ENCODE measurements around the gene PKIG.
A peak's percentile ranks its signal among the peaks of the same experiment; 100 is the strongest.

PKIG gene

DNA sequence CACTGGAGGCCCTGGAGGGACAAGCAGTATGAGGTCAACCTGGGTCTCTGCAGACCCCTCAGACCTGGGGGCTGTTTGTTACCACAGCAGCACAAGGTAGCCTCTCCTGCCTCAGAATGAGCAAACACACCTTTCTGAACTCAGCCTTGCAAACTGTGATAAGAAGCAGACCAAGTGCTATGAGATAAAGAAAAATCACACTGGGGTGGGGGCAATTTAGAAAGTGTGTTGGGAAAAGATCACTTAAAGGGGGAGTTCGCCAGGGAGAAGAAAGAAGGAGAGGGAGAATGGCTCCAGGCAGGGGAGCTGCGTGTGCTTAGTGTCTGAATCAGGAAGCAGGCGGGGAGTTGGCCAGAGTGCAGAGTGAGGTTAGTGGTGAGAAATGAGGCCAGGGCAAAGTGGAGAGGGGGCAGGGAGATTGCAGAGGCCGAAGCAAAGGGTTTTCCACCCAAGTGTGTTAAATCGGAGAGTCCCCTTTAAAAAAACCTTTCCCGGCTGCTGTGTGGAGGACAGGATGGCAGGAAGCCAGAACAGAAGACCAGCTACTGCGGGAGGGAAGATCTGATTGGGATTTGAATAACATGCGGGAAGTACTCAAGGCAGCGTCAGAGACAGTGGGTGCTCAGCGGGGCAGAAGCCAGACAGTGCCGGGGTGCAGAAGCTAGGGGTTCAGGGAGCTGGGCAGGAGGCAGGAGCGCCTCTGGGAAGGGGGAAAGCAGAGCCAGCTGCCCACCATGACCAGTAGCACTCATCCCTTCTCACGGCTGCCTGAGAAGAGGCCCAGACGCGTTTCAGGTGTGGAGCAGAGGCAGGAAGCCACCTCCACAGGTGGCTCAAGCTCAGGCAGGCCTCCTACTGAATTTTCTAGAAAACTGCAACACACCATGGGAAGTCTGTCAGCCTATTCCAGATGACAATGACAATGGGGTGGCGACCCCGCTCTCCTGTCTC, 60.1 kb downstream of the PKIG start:
- peak overlapping the region in 1 of 2 experiments; percentile 13; a peak in 1 of 4 replicates for H3K4me3 ChIP-seq (ENCODE audit: low read depth in 1 of 2, low read length in 2 of 2)
- H3K4me1 ChIP-seq (ENCODE audit: insufficient read depth, low read length): peaks cover 76% of the 10 kb centered on the region

GRCh38 chr20:44643154-44643519, 60.8 kb downstream of the PKIG start:
- peak overlapping the region; percentile 60 for H3K4me2 ChIP-seq (ENCODE audit: insufficient read depth, low read length)
- peaks cover 80% of the 10 kb centered on the region for H3K4me1 ChIP-seq (ENCODE audit: insufficient read depth, low read length)
- peaks cover 94% of the 10 kb centered on the region for H3K79me2 ChIP-seq (ENCODE audit: insufficient read depth, low read length)
- peaks cover 64% of the 10 kb centered on the region for H4K20me1 ChIP-seq (ENCODE audit: insufficient read depth, low read length)
- H3K36me3 ChIP-seq (ENCODE audit: insufficient read depth, low read length): peaks cover 86% of the 10 kb centered on the region
- no peak for DNase-seq
- no peaks in the 10 kb centered on the region for H3K9me3 ChIP-seq (ENCODE audit: insufficient read depth, low read length, severe bottlenecking)
- H3K27ac ChIP-seq (ENCODE audit: low read length): peak overlapping the region; percentile 97
- peak overlapping the region in 1 of 2 experiments; percentile 13; a peak in 1 of 4 replicates for H3K4me3 ChIP-seq (ENCODE audit: low read depth in 1 of 2, low read length in 2 of 2)
- H2AFZ ChIP-seq (ENCODE audit: low read depth, low read length): no peak overlapping the region
- ATAC-seq (ENCODE audit: insufficient read depth, low read depth): no peak
- H3K9ac ChIP-seq (ENCODE audit: low read depth, low read length): peak overlapping the region; percentile 65
- no peak for TF ChIP-seq EZH2 (IDR thresholded peaks at IDR 0.05; ENCODE audit: borderline replicate concordance, low read depth, low read length, severe bottlenecking)
- TF ChIP-seq CTCF (IDR thresholded peaks at IDR 0.05; ENCODE audit: borderline replicate concordance, extremely low read depth, low read length, poor library complexity, severe bottlenecking): no peak
- H3K27me3 ChIP-seq (ENCODE audit: insufficient read depth, low read length, poor library complexity): no peaks in the 10 kb centered on the region

More for the DNA sequence above, 60.1 kb downstream of the PKIG start:
- Histone ChIP-seq H3K36me3 (ENCODE audit: insufficient read depth, low read length) (peaks cover 86% of the 10 kb centered on the region), H3K9me3 (ENCODE audit: insufficient read depth, low read length, severe bottlenecking) (no peaks in the 10 kb centered on the region), H3K4me2 (ENCODE audit: insufficient read depth, low read length) (peak overlapping the region; percentile 60), H3K79me2 (ENCODE audit: insufficient read depth, low read length) (peaks cover 94% of the 10 kb centered on the region), H4K20me1 (ENCODE audit: insufficient read depth, low read length) (peaks cover 67% of the 10 kb centered on the region), H3K27me3 (ENCODE audit: insufficient read depth, low read length, poor library complexity) (no peaks in the 10 kb centered on the region), H3K9ac (ENCODE audit: low read depth, low read length) (peak overlapping the region; percentile 65), H3K27ac (ENCODE audit: low read length) (peak overlapping the region; percentile 97), H2AFZ (ENCODE audit: low read depth, low read length) (no peak overlapping the region)
- DNase-seq: no peak
- TF ChIP-seq EZH2 (IDR thresholded peaks at IDR 0.05; ENCODE audit: borderline replicate concordance, low read depth, low read length, severe bottlenecking): no peak
- no peak for TF ChIP-seq CTCF (IDR thresholded peaks at IDR 0.05; ENCODE audit: borderline replicate concordance, extremely low read depth, low read length, poor library complexity, severe bottlenecking)
- no peak for ATAC-seq (ENCODE audit: insufficient read depth, low read depth)

DNA sequence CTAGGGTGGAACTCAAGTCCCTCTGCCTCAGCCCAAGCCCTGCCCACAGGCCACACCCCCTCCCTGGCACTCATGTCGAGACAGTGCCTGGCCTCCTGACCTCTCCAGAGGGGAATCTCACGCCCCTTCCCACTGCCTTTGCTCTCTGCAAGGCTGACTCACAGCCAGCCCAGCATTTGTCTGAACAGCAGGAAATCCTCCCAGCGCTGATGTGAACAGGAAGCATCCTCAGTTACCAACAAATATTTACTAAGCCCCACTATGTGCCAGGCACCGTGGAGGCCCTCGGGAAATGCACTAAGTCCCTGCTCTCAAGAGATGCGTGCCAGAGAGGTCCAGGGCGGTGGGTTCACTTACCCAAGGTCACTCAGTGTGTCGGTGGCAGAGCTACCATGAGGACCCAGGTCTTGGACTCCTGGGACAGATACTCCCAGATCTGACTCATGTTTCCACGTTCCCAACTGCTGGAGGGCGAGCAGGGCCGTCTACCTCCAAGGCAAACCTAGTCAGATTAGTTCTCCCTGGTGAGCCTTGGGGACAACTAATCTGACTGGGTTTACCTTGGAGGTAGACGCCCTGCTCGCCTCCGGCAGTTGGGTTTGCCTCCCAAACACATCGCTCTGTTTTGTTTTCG, 61.3 kb downstream of the PKIG start:
- Histone ChIP-seq H3K79me2 (ENCODE audit: insufficient read depth, low read length) (peaks cover 94% of the 10 kb centered on the region), H3K9me3 (ENCODE audit: insufficient read depth, low read length, severe bottlenecking) (no peaks in the 10 kb centered on the region), H4K20me1 (ENCODE audit: insufficient read depth, low read length) (peaks cover 65% of the 10 kb centered on the region), H3K9ac (ENCODE audit: low read depth, low read length) (peak overlapping the region; percentile 65), H2AFZ (ENCODE audit: low read depth, low read length) (no peak overlapping the region), H3K36me3 (ENCODE audit: insufficient read depth, low read length) (peaks cover 86% of the 10 kb centered on the region), H3K4me1 (ENCODE audit: insufficient read depth, low read length) (peaks cover 86% of the 10 kb centered on the region), H3K27ac (ENCODE audit: low read length) (peak overlapping the region; percentile 97), H3K4me2 (ENCODE audit: insufficient read depth, low read length) (peak overlapping the region; percentile 60), H3K27me3 (ENCODE audit: insufficient read depth, low read length, poor library complexity) (no peaks in the 10 kb centered on the region), H3K4me3 (ENCODE audit: low read depth in 1 of 2, low read length in 2 of 2) (peak overlapping the region in 1 of 2 experiments; percentile 48; a peak in 2 of 4 replicates)
- TF ChIP-seq CTCF (IDR thresholded peaks at IDR 0.05; ENCODE audit: borderline replicate concordance, extremely low read depth, low read length, poor library complexity, severe bottlenecking) (no peak), EZH2 (IDR thresholded peaks at IDR 0.05; ENCODE audit: borderline replicate concordance, low read depth, low read length, severe bottlenecking) (no peak)
- no peak for ATAC-seq (ENCODE audit: insufficient read depth, low read depth)
- peak; percentile 63 for DNase-seq
